Activated CD4-positive, CD25-positive, alpha-beta regulatory T cell treated with anti-CD3 and anti-CD28 coated beads, Interleukin-2, amount 50 U/mL, for 16 hours (primary cell): ENCODE data around the gene TRMT61A.
"Not testable (repeated sequence)": the region's sequence is repeated elsewhere in the genome, so short reads cannot be mapped to it uniquely, and the experiment has no call there.

Source experiments
- DNase-seq: peaks from one replicate; pipeline ENCODE4 v3.0.0-alpha.2; 2020; ENCODE audit warnings: low read depth, low spot score

The TRMT61A gene

DNA sequence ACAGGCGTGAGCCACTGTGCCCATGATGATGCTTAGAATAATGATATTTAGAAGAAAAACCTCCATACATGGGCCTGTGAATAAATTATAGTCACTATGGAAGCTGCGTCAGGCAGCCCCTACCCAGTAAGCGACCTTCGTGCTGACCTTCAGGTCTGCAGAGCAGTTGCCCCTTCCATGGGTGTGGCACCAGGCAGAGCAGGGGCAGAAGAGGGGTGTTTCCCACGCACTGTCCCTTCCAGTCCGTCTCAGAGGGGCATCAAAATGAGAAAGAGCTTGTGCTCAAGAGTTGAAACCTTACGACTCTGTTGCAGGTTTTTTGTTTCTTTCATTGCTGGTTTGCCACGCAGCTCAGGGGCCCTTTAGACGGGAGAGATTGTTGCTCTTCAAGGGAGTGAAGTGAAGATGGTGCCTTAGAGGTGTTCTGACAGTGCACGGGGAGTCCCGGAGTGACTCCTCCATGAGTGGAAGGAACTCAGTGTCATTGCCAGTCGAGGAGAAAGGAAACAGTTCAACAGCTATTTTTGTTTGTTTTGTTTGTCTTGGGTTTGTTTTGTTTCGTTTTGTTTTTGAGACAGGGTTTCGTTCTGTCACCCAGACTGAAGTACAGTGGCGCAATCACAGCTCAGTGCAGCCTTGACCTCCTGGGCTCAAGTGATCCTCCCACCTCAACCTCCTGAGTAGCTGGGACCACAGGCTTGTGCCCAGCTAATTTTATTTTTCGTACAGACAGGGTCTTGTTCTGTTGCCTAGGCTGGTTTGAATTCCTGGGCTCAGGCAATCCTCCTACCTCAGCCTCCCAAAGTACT, 20.3 kb upstream of the TRMT61A start:
- no peak for DNase-seq

DNA sequence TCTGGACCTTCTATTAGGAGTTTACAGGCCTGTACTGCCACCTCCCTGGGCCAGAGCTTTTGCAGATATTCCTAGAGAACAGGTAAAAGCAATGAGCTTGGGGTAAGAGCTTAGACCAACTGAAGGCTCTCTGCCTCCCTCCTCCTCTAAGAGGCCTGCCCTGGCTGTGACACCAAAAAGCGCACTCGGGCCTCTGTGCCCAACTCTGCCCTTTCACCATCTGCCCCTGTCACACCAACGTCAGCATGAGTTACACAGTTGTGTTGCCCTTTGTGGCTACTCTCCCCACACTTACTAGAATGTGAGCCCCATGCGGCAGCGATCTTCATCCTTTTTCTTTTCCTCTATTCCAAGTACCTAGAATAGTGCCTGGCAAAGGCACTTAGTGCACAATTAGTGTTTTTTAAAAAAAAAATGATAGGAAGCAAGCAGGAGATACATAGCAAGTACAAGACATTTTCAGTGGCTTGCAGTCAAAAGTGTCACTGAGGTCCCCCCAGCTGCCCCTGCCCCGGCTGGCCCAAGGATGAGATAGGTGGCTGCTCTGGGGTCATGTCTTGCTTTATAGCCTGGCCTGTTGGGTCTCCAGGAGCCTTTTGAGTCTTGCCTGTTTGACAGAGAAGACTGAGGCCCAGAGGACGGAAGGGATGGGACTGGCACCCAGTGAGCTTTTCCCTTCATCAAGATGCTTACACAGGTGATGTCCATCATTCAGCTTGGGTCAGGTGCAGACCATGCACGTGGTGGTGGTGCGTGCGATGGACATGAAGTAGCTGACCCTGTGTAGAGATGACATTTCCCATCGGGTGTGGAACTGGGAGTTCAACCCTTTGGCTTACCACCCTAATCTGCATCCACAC, 18.9 kb upstream of the TRMT61A start:
- no peak for DNase-seq

DNA sequence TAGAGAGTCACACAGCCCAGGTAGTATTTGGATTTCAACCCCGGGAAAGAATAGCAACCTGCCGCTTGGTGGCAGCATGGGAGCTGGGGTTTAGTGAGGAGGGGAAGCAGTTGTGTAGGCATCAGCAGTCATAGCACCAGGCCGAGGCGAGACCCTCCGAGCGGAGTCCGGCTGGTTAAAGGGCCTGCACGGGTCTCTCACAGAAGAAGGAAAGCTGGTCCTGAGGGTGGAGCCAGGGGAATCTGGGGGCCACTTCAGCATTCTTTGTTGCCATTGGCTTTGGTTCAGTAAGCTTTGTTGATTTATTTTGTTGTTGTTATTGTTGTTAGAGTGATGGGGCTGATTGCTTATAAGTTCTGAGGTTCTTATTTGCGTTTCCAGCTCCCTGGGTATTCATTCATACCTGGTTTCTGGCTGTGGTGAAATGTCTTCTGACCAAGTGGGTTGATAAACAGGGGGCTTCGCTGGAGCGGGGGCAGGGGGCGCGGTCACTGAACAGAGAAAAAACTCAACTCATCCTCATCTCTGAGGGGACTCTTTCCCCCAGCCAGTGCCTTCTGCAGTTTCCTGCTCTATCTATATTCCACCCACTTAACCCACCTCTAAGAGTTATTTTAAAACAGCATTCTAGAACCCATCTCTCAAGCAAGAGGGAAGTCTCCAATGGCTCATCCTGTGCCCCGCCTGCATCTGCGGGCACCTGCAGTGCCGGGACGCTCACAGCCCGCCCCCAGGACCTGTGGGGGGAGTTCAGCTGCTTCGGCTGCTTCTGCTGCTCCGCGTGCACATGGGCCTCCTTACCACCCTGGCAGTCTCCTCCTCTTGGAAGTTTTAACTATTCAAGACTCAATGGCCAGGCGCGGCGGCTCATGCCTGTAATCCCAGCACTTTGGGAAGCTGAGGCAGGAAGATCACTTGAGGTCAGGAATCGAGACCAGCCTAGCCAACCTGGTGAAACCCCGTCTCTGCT, 18.0 kb upstream of the TRMT61A start:
- DNase-seq: no peak

DNA sequence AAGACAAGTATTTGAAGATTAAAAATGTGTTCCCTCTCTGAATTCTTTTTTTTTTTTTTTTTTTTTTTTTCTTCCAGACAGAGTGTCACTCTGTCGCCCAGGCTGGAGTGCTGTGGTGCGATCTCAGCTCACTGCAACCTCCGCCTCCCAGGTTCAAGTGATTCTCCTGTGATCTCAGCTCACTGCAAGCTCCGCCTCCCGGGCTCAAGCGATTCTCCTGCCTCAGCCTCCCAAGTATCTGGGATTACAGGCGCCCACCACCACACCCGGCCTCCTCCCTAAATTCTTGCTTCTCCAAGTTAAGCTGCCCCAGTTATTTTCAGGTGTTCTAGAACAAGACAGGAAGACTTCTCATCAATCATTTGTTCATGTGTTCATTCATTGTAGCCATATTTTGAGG, 16.8 kb upstream of the TRMT61A start:
- not testable (repeated sequence) for DNase-seq

DNA sequence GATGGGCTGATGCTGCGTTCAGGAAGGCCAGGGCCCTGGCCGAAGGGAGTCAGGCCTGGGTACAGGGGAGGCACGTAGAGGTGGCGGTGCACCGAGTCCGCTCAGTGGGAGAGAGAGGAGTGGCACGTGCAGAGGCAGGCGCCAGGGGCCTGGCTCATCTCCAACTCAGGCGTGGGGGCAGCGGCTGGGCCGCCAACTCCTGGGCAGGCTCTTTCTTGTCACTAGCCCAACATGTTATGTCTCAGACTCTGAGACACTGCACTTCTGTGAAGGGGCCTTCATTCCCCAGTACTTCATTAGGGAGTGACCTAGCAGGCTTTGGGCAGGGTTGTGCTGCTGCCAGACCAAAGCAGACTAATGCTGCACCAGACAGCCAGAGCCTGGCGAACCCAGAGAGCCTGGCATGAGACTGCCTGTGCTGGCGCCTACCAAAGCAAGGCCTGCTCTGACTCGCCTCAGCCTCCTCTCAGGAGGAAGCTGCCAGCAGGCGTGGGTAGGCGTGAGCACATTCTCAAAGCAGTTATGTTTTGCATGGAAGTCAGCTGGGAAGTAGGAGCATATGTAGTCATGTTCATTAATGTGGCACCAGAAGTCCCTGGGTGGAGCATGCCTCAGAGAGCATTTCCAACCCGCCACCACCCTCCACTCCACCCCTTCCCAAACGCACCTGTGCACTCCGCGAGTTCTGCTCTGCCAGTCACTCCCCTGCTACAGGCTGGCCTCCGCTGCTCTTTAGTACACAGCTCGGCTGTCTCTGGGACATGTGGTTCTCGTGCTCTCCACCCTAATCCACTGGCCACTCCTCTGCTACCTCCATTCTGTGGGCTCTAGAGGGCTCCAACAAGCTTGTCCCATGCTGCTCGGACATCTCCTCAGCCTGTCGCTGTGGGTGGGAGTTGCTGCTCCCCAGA, 16.0 kb upstream of the TRMT61A start:
- DNase-seq: no peak

DNA sequence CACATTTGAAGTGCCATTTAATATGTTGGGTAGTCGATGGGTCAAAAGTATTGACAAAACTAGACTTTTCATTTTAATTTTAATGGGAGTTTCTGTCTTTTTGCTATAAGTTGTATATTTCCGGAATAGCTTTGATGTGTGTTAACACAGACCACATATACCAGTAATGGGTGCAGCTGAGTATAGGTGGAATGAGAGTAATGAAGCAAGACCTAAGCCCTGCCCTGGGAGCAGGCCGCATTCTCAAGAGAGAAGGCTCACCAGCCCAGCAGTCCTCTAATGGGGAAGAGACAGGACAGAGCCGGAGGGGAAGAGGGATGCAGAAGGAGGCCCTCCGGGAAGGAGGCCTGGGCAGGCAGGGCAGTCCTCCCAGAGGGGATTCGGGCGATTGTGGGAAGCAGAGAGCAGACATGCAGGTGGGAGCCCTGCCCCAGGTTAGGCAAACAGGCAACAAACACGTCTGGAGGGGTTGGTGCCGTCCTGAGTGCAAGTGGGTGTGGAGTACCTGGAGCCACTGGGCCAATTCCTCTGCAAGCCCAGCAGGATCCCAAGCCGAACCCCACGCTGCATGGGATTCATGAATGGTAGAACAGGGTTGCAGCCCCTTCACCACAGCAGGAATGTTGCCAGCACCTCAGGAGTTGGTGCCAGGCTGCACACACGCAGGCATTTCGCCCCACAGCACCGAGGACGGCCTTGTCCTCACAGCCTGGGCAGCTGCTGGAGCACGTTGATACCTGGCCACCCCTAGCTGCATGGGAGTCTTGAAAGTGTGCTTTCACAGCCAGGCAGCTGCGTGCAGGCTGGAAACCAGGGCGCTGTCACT, 14.2 kb upstream of the TRMT61A start:
- no peak for DNase-seq

DNA sequence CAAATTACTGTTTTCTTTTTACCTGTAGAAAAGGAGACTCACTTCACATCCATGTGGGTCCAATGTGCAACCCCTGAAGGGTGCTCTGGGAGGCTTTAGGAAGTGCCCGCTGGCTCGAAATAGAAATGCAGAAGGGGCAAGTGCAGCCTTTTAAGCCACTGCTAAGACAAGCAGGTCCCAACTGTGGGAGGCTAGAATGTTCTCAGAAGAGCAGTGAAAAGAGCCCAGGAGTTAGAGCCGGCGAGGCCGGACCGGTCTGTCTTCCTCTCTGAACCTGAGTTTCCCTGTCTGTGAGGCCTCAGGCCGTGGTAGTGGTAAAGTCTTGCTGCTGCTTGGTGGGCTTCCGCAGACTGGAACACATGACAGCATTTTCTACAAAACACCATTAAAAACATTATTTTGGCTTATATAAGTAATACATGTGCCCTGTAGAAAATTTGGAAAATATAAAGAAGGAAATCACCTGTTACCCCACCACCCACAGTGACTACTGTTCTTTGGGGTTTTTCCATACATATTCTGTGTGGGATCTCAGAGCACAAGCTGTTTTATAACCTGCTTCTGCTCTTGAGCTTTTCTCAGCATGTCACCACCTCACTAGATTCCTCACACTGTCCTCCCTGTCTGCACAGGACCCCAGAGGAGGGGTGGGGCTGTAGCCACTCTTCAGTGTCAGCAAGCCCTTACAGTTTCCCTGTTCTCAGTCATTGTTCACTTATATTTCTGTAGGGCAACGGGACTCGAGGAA, 12.4 kb upstream of the TRMT61A start:
- DNase-seq: no peak

DNA sequence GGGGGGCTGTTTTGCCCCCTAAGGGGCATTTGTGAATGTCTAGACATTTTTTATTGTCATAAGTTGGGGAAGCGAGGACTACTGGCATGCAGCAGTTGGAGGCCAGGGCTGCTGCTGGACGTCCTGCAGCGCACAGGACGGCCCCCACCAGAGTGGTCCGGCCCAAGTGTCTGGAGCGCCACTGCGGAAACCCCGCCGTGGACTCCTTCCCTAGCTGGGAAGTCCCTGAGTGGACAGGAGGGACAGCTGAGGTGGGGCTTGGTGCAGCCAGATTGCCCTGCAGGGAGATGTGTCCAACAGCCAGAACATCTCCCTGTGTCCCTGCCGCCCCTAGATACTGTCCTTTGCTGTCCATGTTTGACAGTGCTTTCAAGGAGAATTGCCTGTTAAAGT, 11.8 kb upstream of the TRMT61A start:
- no peak for DNase-seq

DNA sequence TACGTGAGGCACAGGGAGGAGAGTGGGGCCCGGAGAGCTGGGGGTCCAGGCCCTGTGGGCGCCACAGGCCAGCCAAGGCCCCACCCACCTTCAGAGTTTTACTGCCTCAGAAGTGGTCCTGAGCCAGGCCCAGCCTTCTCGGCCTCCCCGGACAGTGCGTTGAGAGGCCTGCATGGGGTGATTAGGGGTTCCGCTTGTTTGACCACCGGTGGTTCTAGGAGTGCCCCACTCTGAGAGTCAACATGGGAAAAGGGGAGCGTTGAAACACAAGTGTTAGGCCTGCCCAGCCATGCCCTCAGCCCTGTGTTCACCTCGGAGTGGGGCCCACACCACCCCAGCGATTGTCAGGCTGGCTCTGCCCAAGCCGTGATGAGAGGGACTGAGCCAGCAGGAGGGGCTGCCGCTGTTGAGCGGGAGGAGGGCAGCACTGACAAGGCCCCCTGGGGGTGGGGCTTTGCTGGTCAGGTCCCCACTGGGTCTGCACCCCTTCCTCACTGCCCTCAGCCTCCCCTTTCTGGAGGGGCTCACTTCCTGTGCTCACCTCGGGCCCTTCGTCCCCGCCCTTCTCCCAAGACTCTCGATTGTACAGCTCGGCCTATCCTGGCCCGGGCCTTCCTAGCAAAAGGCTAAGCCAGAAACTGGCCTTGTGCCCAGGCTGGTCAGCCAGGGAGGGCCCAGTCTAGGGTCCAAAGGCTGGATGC, 11.1 kb upstream of the TRMT61A start:
- DNase-seq: no peak

DNA sequence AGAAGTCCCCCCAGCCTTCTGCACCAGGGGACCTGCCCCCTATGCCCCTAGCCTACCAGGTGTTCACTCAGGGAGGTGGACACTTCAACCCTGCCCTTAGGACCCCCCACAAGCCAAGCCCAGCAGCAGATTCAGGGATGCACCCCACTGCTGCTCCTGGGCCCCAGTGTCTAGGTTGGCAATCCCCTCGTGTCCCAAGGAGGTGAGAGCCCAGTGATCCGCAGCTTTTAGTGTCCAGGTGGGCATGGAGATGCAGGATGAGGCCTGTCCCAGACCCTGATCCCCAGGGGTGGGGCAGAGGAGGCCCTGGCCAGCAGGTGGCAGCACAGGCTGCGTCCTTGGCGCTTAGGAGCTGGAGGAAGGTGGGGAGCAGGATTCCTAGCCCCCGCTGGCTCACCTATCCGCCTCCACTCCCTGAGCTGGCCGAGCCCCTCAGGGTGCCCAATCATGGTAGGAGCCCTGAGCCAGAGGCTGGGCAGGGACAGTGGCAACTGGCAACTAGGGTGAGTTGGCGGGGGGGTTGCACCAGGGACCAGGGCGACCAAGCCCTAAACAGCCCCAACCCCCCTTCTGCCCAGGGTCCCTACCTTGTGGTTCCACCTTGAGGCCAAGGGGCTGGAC, 10.5 kb upstream of the TRMT61A start:
- DNase-seq: peak; percentile 29

DNA sequence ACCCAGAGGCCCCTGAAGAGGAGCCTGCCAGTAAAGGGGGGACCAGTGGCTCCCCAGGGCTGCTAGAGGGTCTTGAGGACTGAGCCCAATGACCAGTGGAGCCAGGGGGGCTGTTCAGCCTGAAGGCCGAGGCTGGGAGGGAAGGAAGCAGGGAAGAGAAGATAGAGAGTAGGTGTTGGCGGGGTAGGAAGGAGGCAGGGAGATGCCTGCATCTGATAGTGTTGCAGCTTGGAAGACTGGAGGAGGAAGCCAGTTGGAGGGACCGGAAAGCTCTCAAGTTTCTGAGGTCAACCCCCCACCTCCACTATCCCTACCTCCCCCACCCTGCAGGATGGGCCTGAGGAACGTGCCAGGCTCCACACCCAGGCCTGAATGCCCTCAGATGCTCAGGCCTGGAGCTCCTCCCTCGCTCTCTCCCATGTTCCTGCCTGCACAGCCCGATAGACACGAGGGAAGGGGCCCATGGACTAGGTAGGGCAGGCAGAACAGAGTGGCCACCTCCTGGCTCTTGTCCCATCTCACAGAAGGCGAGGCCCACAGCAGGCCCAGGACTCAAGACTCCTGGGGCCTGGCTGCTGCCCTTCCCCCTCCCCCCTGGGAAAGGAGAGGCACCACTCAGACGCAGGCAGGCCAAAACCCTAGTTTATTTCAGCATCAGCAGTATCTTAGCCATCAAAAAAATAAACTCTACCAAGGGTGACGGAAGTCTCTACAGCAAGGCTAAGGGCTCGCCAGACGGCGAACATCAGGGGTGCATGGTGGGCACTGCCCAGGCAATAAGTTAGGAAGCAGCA, 9.8 kb upstream of the TRMT61A start:
- DNase-seq: no peak

DNA sequence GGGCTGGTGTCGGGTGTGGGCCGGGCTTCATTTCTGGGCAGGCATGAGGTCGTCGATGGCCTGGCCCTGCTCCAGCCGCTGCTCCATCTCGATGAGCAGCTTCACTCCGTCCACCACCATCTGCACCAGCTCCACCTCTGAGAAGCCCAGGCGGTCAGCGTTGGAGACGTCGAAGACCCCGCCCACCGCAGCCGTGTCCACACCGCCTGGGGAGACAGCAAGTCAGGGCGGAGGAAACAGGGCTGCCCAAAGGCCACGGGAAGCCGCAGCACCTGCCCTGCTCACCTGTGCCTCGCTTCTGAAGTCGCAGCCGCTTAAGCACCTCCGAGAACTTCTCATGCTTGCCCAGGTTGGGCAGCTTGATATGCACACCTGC, 9.2 kb upstream of the TRMT61A start:
- no peak for DNase-seq

DNA sequence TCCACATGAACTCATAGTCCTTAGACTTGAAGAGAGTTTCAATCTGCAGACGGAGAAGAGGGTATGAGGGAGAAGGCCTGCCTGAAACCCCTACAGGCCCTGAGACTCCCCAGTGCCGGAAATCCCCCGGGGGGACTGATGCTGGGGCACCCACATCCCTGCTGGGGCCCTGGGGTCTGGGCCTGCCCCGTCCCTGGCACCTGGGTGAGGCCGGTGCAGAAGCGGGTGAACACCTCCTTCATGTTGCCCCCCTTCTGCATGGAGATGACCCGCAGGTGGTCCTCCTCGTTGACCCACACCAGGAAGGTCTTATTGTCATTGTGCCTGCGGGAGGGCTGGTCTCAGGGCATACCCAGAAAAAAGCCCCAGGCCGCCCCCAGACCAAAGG, 8.7 kb upstream of the TRMT61A start:
- DNase-seq: no peak

DNA sequence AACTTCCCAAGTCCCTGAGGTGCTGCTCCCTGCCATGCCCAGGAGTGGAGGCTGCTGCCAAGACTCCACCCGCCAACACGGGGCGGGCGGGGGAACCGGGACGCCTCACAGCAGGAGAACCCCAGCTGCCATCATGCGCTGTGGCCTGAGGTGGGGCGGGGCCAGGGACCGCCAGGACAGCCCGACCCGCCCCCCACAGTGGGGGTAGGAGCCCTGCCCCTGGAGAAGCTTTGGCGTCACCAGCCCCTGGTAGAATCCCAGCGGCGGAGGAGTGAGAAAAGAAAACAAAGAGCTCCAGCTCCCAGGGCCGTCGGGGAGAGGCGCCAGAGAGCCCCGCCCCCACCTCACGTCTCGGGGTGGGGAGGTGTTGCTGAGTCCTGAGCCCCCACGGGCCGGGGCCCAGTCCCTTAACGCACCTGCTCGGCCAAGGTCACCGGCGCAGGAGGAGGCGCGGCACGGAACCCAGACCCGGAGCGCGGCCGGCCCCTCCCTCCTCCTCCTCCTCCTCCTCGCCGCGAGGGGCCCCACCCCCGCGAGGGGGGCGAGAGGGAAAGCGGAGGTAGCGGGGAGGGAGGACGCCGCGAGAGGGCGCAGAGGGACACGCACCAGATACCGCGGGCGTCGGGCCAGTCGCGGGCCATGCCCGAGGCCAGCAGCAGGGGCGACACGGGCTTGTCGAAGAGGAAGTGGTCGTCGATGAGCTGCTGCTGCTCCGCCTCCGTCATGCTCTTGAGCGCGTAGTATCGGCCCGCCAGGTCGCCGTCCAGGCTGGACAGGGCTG, 8.1 kb upstream of the TRMT61A start:
- DNase-seq: peak; percentile 22

DNA sequence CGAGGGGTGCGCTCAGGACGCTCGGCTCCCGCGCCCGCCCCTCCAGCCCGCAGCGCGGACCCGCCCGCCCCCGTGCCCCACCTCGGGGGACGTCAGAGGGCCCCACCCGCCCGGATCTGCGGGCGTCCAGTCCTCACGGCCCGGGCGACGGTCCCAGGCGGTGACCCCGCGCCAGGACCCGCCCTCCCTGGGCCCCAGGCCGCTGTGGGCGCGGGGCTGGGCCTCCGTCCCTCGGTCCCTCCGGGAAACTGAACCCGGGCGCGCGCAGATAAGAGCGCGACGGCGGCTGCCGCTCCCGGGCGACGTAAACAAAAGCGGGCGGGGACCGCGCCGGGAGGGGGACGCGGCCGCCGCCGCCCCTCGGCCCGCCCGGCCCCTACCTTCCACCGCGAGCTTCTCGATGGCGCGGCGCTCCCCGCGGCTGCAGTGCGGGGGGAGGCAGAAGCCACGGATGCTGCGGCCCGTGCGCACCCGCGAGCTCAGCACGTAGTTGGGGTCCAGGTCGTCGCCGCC, 7.5 kb upstream of the TRMT61A start:
- DNase-seq: no peak

DNA sequence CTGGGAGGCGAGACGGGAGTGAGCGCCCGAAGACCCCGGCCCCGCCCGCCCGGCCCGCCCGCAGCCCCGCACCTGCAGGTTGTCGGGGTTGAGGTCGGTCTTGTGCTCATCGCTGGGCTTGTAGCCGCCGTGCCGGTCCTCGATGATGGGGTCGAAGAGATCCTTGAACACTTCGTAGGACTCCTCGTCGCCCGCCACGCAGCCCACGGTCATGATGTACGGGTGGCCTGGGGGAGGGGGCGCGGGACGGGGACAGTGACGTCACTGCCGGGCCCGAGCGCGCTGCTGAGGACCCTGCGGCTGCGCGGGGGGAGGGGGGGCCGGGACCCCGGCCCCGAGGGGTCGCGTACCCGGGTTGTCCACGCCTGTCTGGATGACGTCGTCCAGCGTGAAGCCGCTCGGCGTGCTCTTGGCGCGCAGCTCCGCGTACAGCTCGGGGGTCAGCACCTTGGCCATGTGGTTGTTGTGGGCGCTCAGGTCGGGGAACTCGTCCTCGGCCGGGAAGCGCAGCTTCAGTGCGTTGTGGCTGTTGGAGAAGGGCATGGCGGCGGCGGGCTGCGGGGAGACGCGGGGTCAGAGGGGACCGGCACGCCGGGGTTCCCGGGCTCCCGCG, 6.9 kb upstream of the TRMT61A start:
- no peak for DNase-seq
